ENCODE data around the gene MCC.

MCC gene

DNA sequence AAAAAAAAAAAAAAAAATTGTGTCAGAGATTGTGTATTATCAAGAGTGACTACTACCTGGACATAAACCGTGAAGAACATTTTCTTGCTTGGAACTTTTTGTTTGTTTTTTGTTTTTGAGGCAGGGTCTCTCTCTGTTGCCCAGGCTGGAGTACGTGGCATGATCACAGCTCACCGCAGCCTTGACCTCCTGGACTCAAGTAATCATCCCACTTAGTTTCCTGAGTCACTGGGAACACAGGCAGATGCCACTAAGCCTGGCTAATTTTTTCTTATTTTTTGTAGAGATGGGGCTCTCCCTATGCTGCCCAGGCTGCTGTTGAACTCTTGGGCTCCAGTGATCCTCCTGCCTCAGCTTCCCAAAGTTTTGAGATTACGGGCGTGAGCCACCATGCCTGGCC lies 485.8 kb downstream of the MCC start:
- Histone ChIP-seq H3K27ac (ENCODE audit: low read length, poor library complexity, severe bottlenecking) (no peak overlapping the region), H3K14ac (ENCODE audit: low read length in 2 of 2) (no peak overlapping the region), H3K27me3 (ENCODE audit: control insufficient read depth in 1 of 2, insufficient read depth in 1 of 2, low read length in 2 of 2) (no peaks in the 10 kb centered on the region), H3K36me3 (ENCODE audit: control insufficient read depth in 1 of 2, insufficient read depth in 2 of 2, low read depth in 1 of 2, low read length in 2 of 2) (peaks cover 12 to 62% of the 10 kb centered on the region in 2 experiments), H2BK12ac (ENCODE audit: low read length in 2 of 2) (no peak overlapping the region), H2BK120ac (ENCODE audit: low read depth, low read length) (no peak overlapping the region), H3K18ac (ENCODE audit: low read depth in 1 of 2, low read length in 2 of 2) (no peak overlapping the region), H2AK5ac (ENCODE audit: low read length, severe bottlenecking) (no peak overlapping the region), H3K23ac (ENCODE audit: low read length in 2 of 2) (no peak overlapping the region), H3K4ac (ENCODE audit: low read depth in 1 of 2, low read length in 2 of 2) (no peak overlapping the region), H3K9me3 (ENCODE audit: control insufficient read depth, low read length) (no peaks in the 10 kb centered on the region), H4K91ac (ENCODE audit: low read length) (no peak overlapping the region), H3K9ac (ENCODE audit: low read length) (no peak overlapping the region), H2AFZ (ENCODE audit: low read depth, low read length) (no peak overlapping the region), H2BK15ac (ENCODE audit: low read depth, poor library complexity, severe bottlenecking) (no peak overlapping the region), H4K8ac (ENCODE audit: low read length) (no peak overlapping the region), H2BK5ac (ENCODE audit: low read depth, low read length, poor library complexity, severe bottlenecking) (no peak overlapping the region), H3K79me1 (replicated peaks; ENCODE audit: low read length, poor library complexity, severe bottlenecking) (peaks cover 17% of the 10 kb centered on the region), H3K4me2 (ENCODE audit: low read length, poor library complexity, severe bottlenecking) (no peak overlapping the region), H3K4me3 (ENCODE audit: insufficient read depth in 1 of 2, low read depth in 1 of 2, low read length in 2 of 2) (no peak overlapping the region), H3K4me1 (ENCODE audit: control insufficient read depth, insufficient read depth, low read depth, low read length) (peaks cover 5% of the 10 kb centered on the region)
- no peak for DNase-seq
- 94% methylated on average over 3 of the region's 5 CpGs for WGBS

DNA sequence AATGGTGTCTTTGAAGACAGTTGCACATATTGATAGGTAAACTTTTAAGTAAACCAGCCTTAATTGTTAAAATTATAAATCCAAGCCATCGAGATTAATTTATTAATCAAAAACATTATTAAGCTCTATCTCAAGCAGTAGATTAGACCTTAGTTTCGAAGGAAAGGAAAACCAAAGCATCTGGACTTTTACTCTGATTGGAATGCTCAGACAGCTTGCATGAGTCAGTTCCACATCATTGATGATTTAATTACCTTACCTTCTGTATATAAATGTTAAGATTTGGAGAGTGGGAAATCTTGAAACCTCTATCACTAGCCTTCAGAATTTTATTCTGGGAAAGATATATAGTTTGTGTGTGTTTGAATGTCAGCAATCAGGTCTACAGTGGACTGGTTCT lies 487.8 kb downstream of the MCC start:
- Histone ChIP-seq H3K18ac (ENCODE audit: low read depth in 1 of 2, low read length in 2 of 2) (no peak overlapping the region), H4K91ac (ENCODE audit: low read length) (no peak overlapping the region), H2BK15ac (ENCODE audit: low read depth, poor library complexity, severe bottlenecking) (no peak overlapping the region), H3K79me1 (replicated peaks; ENCODE audit: low read length, poor library complexity, severe bottlenecking) (peaks cover 16% of the 10 kb centered on the region), H2BK5ac (ENCODE audit: low read depth, low read length, poor library complexity, severe bottlenecking) (no peak overlapping the region), H3K27me3 (ENCODE audit: control insufficient read depth in 1 of 2, insufficient read depth in 1 of 2, low read length in 2 of 2) (no peaks in the 10 kb centered on the region), H2BK120ac (ENCODE audit: low read depth, low read length) (no peak overlapping the region), H2AK5ac (ENCODE audit: low read length, severe bottlenecking) (no peak overlapping the region), H3K14ac (ENCODE audit: low read length in 2 of 2) (no peak overlapping the region), H3K36me3 (ENCODE audit: control insufficient read depth in 1 of 2, insufficient read depth in 2 of 2, low read depth in 1 of 2, low read length in 2 of 2) (peaks cover 10 to 55% of the 10 kb centered on the region in 2 experiments), H3K4ac (ENCODE audit: low read depth in 1 of 2, low read length in 2 of 2) (no peak overlapping the region), H3K27ac (ENCODE audit: low read length, poor library complexity, severe bottlenecking) (no peak overlapping the region), H3K4me2 (ENCODE audit: low read length, poor library complexity, severe bottlenecking) (no peak overlapping the region), H3K23ac (ENCODE audit: low read length in 2 of 2) (no peak overlapping the region), H3K4me3 (ENCODE audit: insufficient read depth in 1 of 2, low read depth in 1 of 2, low read length in 2 of 2) (no peak overlapping the region), H3K9me3 (ENCODE audit: control insufficient read depth, low read length) (no peaks in the 10 kb centered on the region), H2AFZ (ENCODE audit: low read depth, low read length) (no peak overlapping the region), H4K8ac (ENCODE audit: low read length) (no peak overlapping the region), H3K9ac (ENCODE audit: low read length) (peak overlapping the region; percentile 18), H3K4me1 (ENCODE audit: control insufficient read depth, insufficient read depth, low read depth, low read length) (peaks cover 5% of the 10 kb centered on the region), H2BK12ac (ENCODE audit: low read length in 2 of 2) (no peak overlapping the region)
- 100% methylated on average over 2 of the region's 2 CpGs for WGBS
- DNase-seq = no peak

DNA sequence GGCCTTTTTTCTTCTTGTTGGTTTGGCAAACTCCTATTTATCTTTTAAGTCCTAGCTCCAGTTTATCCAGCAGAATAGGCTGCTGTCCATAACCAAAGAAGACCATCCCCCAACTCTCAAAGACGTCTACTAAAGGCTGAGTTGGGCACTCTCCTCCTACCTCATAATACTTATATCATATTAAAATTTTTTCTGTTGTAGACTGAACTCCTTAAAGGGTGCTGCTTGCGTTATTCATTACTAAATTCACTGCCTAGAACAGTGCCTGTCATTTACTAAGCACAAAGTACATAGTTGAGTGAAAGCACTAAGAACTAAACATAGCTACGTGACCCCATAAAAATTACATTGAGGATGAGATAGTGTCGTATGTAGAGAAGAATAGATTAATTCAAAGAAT lies 490.0 kb downstream of the MCC start:
- H3K9me3 ChIP-seq (ENCODE audit: control insufficient read depth, low read length) = no peaks in the 10 kb centered on the region

DNA sequence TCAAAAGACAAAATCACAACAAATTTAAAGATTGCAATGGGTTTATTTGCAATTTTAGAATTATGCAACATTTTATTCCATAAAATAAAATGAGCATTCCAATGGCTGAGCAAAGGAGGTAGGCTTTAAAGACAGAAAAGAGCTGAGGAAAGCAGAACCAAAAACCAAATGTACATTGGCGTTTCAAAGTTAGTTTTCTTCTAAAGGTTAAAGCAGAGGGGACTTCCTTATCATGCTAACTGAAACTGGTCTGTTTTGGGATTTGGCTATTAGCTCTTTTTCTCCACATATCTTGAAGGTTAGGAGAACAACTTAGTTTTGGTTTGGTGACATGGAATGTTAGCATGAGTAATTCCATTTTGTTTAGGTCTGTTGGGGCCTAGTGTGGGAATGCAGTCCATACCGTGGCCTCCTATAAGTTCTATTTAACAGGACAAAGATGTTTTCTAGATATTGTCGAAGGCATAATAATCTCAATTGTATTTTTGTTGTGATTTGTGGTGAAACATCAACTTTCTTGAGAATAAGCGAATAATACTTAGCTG lies 491.4 kb downstream of the MCC start:
- Histone ChIP-seq H3K79me1 (replicated peaks; ENCODE audit: low read length, poor library complexity, severe bottlenecking) (peaks cover 15% of the 10 kb centered on the region), H3K4me2 (ENCODE audit: low read length, poor library complexity, severe bottlenecking) (no peak overlapping the region), H2BK5ac (ENCODE audit: low read depth, low read length, poor library complexity, severe bottlenecking) (no peak overlapping the region), H3K4ac (ENCODE audit: low read depth in 1 of 2, low read length in 2 of 2) (no peak overlapping the region), H3K18ac (ENCODE audit: low read depth in 1 of 2, low read length in 2 of 2) (no peak overlapping the region), H2AFZ (ENCODE audit: low read depth, low read length) (no peak overlapping the region), H3K23ac (ENCODE audit: low read length in 2 of 2) (no peak overlapping the region), H2BK15ac (ENCODE audit: low read depth, poor library complexity, severe bottlenecking) (no peak overlapping the region), H2BK12ac (ENCODE audit: low read length in 2 of 2) (no peak overlapping the region), H3K36me3 (ENCODE audit: control insufficient read depth in 1 of 2, insufficient read depth in 2 of 2, low read depth in 1 of 2, low read length in 2 of 2) (peaks cover 0 to 51% of the 10 kb centered on the region in 2 experiments), H3K14ac (ENCODE audit: low read length in 2 of 2) (no peak overlapping the region), H4K91ac (ENCODE audit: low read length) (no peak overlapping the region), H4K8ac (ENCODE audit: low read length) (no peak overlapping the region), H3K9me3 (ENCODE audit: control insufficient read depth, low read length) (no peaks in the 10 kb centered on the region), H3K4me1 (ENCODE audit: control insufficient read depth, insufficient read depth, low read depth, low read length) (peaks cover 2% of the 10 kb centered on the region), H3K9ac (ENCODE audit: low read length) (peak overlapping the region; percentile 42), H2AK5ac (ENCODE audit: low read length, severe bottlenecking) (no peak overlapping the region), H3K4me3 (ENCODE audit: insufficient read depth in 1 of 2, low read depth in 1 of 2, low read length in 2 of 2) (no peak overlapping the region), H3K27me3 (ENCODE audit: control insufficient read depth in 1 of 2, insufficient read depth in 1 of 2, low read length in 2 of 2) (no peaks in the 10 kb centered on the region), H3K27ac (ENCODE audit: low read length, poor library complexity, severe bottlenecking) (no peak overlapping the region), H2BK120ac (ENCODE audit: low read depth, low read length) (no peak overlapping the region)
- WGBS = 69% methylated on average over 4 of the region's 4 CpGs
- peak; percentile 59 for DNase-seq

More for the DNA sequence above, 490.0 kb downstream of the MCC start:
- no peak overlapping the region for H2AK5ac ChIP-seq (ENCODE audit: low read length, severe bottlenecking)
- H2BK15ac ChIP-seq (ENCODE audit: low read depth, poor library complexity, severe bottlenecking) = no peak overlapping the region
- no peak for DNase-seq
- no peak overlapping the region for H3K27ac ChIP-seq (ENCODE audit: low read length, poor library complexity, severe bottlenecking)
- peaks cover 7 to 51% of the 10 kb centered on the region in 2 experiments for H3K36me3 ChIP-seq (ENCODE audit: control insufficient read depth in 1 of 2, insufficient read depth in 2 of 2, low read depth in 1 of 2, low read length in 2 of 2)
- H4K8ac ChIP-seq (ENCODE audit: low read length) = no peak overlapping the region
- H3K9ac ChIP-seq (ENCODE audit: low read length) = no peak overlapping the region
- no peak overlapping the region for H3K4me2 ChIP-seq (ENCODE audit: low read length, poor library complexity, severe bottlenecking)
- no peaks in the 10 kb centered on the region for H3K27me3 ChIP-seq (ENCODE audit: control insufficient read depth in 1 of 2, insufficient read depth in 1 of 2, low read length in 2 of 2)
- no peak overlapping the region for H3K18ac ChIP-seq (ENCODE audit: low read depth in 1 of 2, low read length in 2 of 2)
- H3K14ac ChIP-seq (ENCODE audit: low read length in 2 of 2) = no peak overlapping the region
- H2BK5ac ChIP-seq (ENCODE audit: low read depth, low read length, poor library complexity, severe bottlenecking) = no peak overlapping the region
- peaks cover 18% of the 10 kb centered on the region for H3K79me1 ChIP-seq (replicated peaks; ENCODE audit: low read length, poor library complexity, severe bottlenecking)
- H2BK120ac ChIP-seq (ENCODE audit: low read depth, low read length) = no peak overlapping the region
- H3K4me1 ChIP-seq (ENCODE audit: control insufficient read depth, insufficient read depth, low read depth, low read length) = peaks cover 5% of the 10 kb centered on the region
- H3K4ac ChIP-seq (ENCODE audit: low read depth in 1 of 2, low read length in 2 of 2) = no peak overlapping the region
- no peak overlapping the region for H4K91ac ChIP-seq (ENCODE audit: low read length)
- no peak overlapping the region for H3K4me3 ChIP-seq (ENCODE audit: insufficient read depth in 1 of 2, low read depth in 1 of 2, low read length in 2 of 2)
- WGBS = 84% methylated on average over 2 of the region's 4 CpGs
- H2BK12ac ChIP-seq (ENCODE audit: low read length in 2 of 2) = no peak overlapping the region
- no peak overlapping the region for H3K23ac ChIP-seq (ENCODE audit: low read length in 2 of 2)
- no peak overlapping the region for H2AFZ ChIP-seq (ENCODE audit: low read depth, low read length)
